ENCODE data around the gene ZNF618. TPM values are rescaled to one million over a fixed set of nuclear protein-coding genes. Genes with fewer than 3 reads are reported as not detected.

The ZNF618 gene
- polyA plus RNA-seq, 3 donors: 0.53 to 1.9 (median 0.78) TPM

- Mint-ChIP-seq H3K27ac (no peak overlapping the region), H3K27me3 (ENCODE audit: low read depth in 3 of 3) (no peaks in the 10 kb centered on the region), H3K4me1 (peaks cover 15% of the 10 kb centered on the region), H3K9me3 (peaks cover 0 to 15% (median 6%) of the 10 kb centered on the region in 7 donors), H3K4me3 (no peak overlapping the region), H3K36me3 (peaks cover 0 to 6% of the 10 kb centered on the region in 2 donors)
- no peak for DNase-seq
- intact Hi-C loops (cut with micrococcal nuclease): no loop called here
- TF ChIP-seq CTCF (IDR thresholded peaks at IDR 0.05): no peak
- H3K4me1 ChIP-seq (ENCODE audit: control insufficient read depth in 1 of 2, insufficient read depth in 2 of 2, low read length in 2 of 2): peaks cover 11 to 12% of the 10 kb centered on the region in 2 donors
- no peak overlapping the region for H2AFZ ChIP-seq (ENCODE audit: insufficient read depth, low read depth, low read length, poor library complexity, severe bottlenecking)
- H3K4me2 ChIP-seq (replicated peaks; ENCODE audit: extremely low read depth, low read length, poor library complexity, severe bottlenecking): no peak overlapping the region
- H3K27me3 ChIP-seq (ENCODE audit: control insufficient read depth in 2 of 2, insufficient read depth in 2 of 2, low read length in 2 of 2): no peaks in the 10 kb centered on the region
- no peaks in the 10 kb centered on the region for H3K36me3 ChIP-seq (replicated peaks in 1 of 2; ENCODE audit: control insufficient read depth in 1 of 2, insufficient read depth in 2 of 2, low read length in 2 of 2)
- H3K79me2 ChIP-seq (ENCODE audit: insufficient read depth, low read length): peaks cover 36% of the 10 kb centered on the region
- no peak overlapping the region for H3K4me3 ChIP-seq (replicated peaks in 1 of 3; ENCODE audit: low read depth in 2 of 3, low read length in 3 of 3)
- no peaks in the 10 kb centered on the region for H4K20me1 ChIP-seq (ENCODE audit: insufficient read depth, low read length)
- no CpG with 5 or more reads among the region's 2 CpGs for WGBS (ENCODE audit: insufficient coverage)
- H3K9me3 ChIP-seq (replicated peaks in 1 of 2; ENCODE audit: control insufficient read depth in 1 of 2, insufficient read depth in 1 of 2, low read length in 2 of 2): no peaks in the 10 kb centered on the region
- no peak overlapping the region for H3K27ac ChIP-seq (ENCODE audit: low read depth in 1 of 2, low read length in 2 of 2)
- no peak overlapping the region for H3K9ac ChIP-seq (ENCODE audit: insufficient read depth, low read length, poor library complexity, severe bottlenecking)
Measured at GRCh38 chr9:113890704-113891103, 14.6 kb downstream of the ZNF618 start.

GRCh38 chr9:113892861-113893491 is 16.9 kb downstream of the ZNF618 start:
- no peaks in the 10 kb centered on the region for H3K9me3 ChIP-seq (replicated peaks in 1 of 2; ENCODE audit: control insufficient read depth in 1 of 2, insufficient read depth in 1 of 2, low read length in 2 of 2)
- peaks cover 0 to 18% (median 6%) of the 10 kb centered on the region in 7 donors for H3K9me3 Mint-ChIP-seq
- H3K4me1 Mint-ChIP-seq: peaks cover 4% of the 10 kb centered on the region
- H3K27ac ChIP-seq (ENCODE audit: low read depth in 1 of 2, low read length in 2 of 2): no peak overlapping the region
- H3K27ac Mint-ChIP-seq: no peak overlapping the region
- no peak overlapping the region for H3K9ac ChIP-seq (ENCODE audit: insufficient read depth, low read length, poor library complexity, severe bottlenecking)
- no peak overlapping the region for H2AFZ ChIP-seq (ENCODE audit: insufficient read depth, low read depth, low read length, poor library complexity, severe bottlenecking)
- no peak overlapping the region for H3K4me3 Mint-ChIP-seq
- H3K27me3 ChIP-seq (ENCODE audit: control insufficient read depth in 2 of 2, insufficient read depth in 2 of 2, low read length in 2 of 2): no peaks in the 10 kb centered on the region
- no peak for TF ChIP-seq CTCF (IDR thresholded peaks at IDR 0.05)
- peaks cover 15% of the 10 kb centered on the region for H3K79me2 ChIP-seq (ENCODE audit: insufficient read depth, low read length)
- no peaks in the 10 kb centered on the region for H4K20me1 ChIP-seq (ENCODE audit: insufficient read depth, low read length)
- H3K27me3 Mint-ChIP-seq (ENCODE audit: low read depth in 3 of 3): no peaks in the 10 kb centered on the region
- 100% methylated on average over 1 of the region's 6 CpGs for WGBS (ENCODE audit: insufficient coverage)
- no peak overlapping the region for H3K4me2 ChIP-seq (replicated peaks; ENCODE audit: extremely low read depth, low read length, poor library complexity, severe bottlenecking)
- intact Hi-C loops (cut with micrococcal nuclease): no loop called here
- H3K36me3 ChIP-seq (replicated peaks in 1 of 2; ENCODE audit: control insufficient read depth in 1 of 2, insufficient read depth in 2 of 2, low read length in 2 of 2): no peaks in the 10 kb centered on the region
- no peak for DNase-seq
- H3K36me3 Mint-ChIP-seq: peaks cover 0 to 6% of the 10 kb centered on the region in 2 donors
- H3K4me3 ChIP-seq (replicated peaks in 1 of 3; ENCODE audit: low read depth in 2 of 3, low read length in 3 of 3): no peak overlapping the region
- H3K4me1 ChIP-seq (ENCODE audit: control insufficient read depth in 1 of 2, insufficient read depth in 2 of 2, low read length in 2 of 2): no peaks in the 10 kb centered on the region

All from CD14-positive monocyte (primary cell).